ENCODE results near the gene IQCN.

GRCh38 chr19:18245297-18245696 is 29.0 kb downstream of the IQCN start:
- TF ChIP-seq NKRF (conservative IDR thresholded peaks at IDR 0.05) (no peak), PBX3 (IDR thresholded peaks at IDR 0.05; ENCODE audit: insufficient replicate concordance, low read depth, low read length) (no peak), GATAD2B (conservative IDR thresholded peaks at IDR 0.05; ENCODE audit: low read depth) (no peak), TAF1 (IDR thresholded peaks at IDR 0.05; ENCODE audit: borderline replicate concordance, low read depth, low read length) (no peak), MXI1 (IDR thresholded peaks at IDR 0.05; ENCODE audit: low read depth, low read length) (no peak), CBFB (IDR thresholded peaks at IDR 0.05; ENCODE audit: low read depth) (no peak), ELK1 (IDR thresholded peaks at IDR 0.05; ENCODE audit: low read depth, low read length) (no peak), CREM (IDR thresholded peaks at IDR 0.05; ENCODE audit: low read depth) (no peak), POLR2AphosphoS5 (IDR thresholded peaks at IDR 0.05; ENCODE audit: low read length) (no peak), CTCF (IDR thresholded peaks at IDR 0.05 in 2 of 3, conservative IDR thresholded peaks at IDR 0.05 in 1 of 3; ENCODE audit: control insufficient read depth in 2 of 3, extremely low read depth in 1 of 3, insufficient read depth in 1 of 3, low read depth in 3 of 3, low read length in 3 of 3) (no peak), CBX3 (IDR thresholded peaks at IDR 0.05; ENCODE audit: borderline replicate concordance, low read depth) (no peak)
